ENCODE measurements around the gene PRKAR1B.

PRKAR1B gene

DNA sequence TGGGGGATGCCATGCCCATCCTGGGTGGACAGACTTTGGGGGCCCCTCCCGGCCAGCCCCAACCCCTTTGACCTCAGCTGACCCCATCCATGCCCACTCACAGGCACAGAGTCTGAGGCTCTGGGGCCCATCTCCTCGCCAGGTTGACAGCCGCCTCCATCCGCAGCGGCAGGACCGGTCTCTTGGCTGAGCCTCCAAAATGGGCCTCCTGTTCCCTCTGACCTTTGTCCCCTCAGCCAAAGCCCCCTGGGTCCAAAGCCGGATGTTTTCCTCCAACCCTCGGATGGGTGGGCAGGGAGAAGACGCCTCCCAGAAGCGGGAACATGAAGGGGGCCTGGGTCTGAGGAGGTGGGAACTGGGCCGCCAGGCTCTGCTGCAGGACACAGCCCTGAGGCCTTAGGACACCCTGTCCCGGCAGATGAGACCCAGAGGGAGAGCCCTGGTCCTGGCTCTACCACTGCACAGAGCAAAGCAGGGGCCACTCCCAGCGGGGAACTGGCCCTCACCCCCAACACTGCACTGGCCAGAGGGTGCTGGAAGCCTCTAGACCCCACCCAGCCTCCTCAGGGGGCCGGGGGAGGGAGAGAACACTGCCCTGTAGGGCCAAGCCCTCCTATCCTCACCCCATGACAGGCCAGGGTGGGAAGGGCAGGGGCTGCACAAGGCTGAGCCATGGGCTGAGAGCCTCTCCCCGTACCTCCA lies 220.0 kb downstream of the PRKAR1B start:
- H3K4me3 Mint-ChIP-seq, result no peak overlapping the region
- H3K36me3 Mint-ChIP-seq (ENCODE audit: low read depth), result no peaks in the 10 kb centered on the region
- H3K9me3 Mint-ChIP-seq, result no peaks in the 10 kb centered on the region
- H3K27me3 Mint-ChIP-seq (ENCODE audit: low read depth, poor library complexity), result no peaks in the 10 kb centered on the region
- H3K4me1 Mint-ChIP-seq, result peaks cover 36% of the 10 kb centered on the region
- H3K27ac Mint-ChIP-seq, result no peak overlapping the region
- DNase-seq, result no peak
- TF ChIP-seq, protein P1, sequence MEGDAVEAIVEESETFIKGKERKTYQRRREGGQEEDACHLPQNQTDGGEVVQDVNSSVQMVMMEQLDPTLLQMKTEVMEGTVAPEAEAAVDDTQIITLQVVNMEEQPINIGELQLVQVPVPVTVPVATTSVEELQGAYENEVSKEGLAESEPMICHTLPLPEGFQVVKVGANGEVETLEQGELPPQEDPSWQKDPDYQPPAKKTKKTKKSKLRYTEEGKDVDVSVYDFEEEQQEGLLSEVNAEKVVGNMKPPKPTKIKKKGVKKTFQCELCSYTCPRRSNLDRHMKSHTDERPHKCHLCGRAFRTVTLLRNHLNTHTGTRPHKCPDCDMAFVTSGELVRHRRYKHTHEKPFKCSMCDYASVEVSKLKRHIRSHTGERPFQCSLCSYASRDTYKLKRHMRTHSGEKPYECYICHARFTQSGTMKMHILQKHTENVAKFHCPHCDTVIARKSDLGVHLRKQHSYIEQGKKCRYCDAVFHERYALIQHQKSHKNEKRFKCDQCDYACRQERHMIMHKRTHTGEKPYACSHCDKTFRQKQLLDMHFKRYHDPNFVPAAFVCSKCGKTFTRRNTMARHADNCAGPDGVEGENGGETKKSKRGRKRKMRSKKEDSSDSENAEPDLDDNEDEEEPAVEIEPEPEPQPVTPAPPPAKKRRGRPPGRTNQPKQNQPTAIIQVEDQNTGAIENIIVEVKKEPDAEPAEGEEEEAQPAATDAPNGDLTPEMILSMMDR (IDR thresholded peaks at IDR 0.05), result no peak

DNA sequence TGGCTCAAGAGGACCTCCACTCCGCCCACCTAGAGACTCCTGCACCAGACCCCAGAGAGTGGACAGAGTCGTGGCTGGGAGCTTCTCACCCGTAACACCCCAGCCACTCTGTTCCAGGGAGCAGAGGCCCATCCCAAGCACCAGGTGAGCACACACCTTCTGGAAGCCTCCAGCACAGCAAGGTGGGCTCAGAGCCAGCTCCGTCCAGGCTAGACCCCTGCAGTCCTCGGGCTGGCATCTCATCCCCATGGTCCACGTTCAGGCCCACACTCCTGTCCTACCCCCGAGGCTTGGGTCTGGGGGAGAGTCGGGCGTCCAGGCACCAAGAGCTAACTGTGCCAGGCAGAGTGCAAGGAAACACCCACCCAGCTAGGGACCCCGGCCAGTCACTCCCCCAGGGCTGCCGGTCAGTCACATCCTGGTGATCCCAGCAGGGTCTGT lies 220.7 kb downstream of the PRKAR1B start:
- H3K9me3 Mint-ChIP-seq, result no peaks in the 10 kb centered on the region
- DNase-seq, result no peak
- no peaks in the 10 kb centered on the region for H3K27me3 Mint-ChIP-seq (ENCODE audit: low read depth, poor library complexity)
- H3K4me1 Mint-ChIP-seq, result peaks cover 31% of the 10 kb centered on the region
- H3K27ac Mint-ChIP-seq, result no peak overlapping the region
- no peak overlapping the region for H3K4me3 Mint-ChIP-seq
- H3K36me3 Mint-ChIP-seq (ENCODE audit: low read depth), result no peaks in the 10 kb centered on the region
- TF ChIP-seq, protein P1 (IDR thresholded peaks at IDR 0.05), result no peak

DNA sequence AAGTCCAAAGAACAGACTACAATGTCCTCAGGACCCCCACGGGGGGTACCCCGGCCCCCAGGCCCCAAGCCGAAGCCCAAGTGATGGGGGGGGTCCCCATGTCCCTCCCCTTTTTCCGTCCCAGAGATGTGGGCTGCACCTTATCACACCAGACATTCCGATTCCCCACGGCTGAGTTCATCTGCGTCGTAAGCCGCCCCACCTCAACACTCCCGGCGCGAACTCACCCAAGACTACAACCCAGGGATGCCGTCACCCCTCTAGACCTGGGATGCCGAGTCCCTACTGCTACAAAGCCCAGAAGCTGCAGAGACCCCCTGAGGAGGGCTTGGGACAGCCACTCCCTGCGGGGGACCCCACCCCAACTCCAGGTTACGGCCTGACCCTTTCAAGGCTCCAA lies 221.9 kb downstream of the PRKAR1B start:
- Mint-ChIP-seq H3K4me3 (no peak overlapping the region), H3K36me3 (ENCODE audit: low read depth) (peaks cover 11% of the 10 kb centered on the region), H3K27me3 (ENCODE audit: low read depth, poor library complexity) (no peaks in the 10 kb centered on the region), H3K9me3 (no peaks in the 10 kb centered on the region), H3K4me1 (peaks cover 35% of the 10 kb centered on the region), H3K27ac (no peak overlapping the region)
- no peak for DNase-seq
- TF ChIP-seq, protein P1 (IDR thresholded peaks at IDR 0.05), result no peak

DNA sequence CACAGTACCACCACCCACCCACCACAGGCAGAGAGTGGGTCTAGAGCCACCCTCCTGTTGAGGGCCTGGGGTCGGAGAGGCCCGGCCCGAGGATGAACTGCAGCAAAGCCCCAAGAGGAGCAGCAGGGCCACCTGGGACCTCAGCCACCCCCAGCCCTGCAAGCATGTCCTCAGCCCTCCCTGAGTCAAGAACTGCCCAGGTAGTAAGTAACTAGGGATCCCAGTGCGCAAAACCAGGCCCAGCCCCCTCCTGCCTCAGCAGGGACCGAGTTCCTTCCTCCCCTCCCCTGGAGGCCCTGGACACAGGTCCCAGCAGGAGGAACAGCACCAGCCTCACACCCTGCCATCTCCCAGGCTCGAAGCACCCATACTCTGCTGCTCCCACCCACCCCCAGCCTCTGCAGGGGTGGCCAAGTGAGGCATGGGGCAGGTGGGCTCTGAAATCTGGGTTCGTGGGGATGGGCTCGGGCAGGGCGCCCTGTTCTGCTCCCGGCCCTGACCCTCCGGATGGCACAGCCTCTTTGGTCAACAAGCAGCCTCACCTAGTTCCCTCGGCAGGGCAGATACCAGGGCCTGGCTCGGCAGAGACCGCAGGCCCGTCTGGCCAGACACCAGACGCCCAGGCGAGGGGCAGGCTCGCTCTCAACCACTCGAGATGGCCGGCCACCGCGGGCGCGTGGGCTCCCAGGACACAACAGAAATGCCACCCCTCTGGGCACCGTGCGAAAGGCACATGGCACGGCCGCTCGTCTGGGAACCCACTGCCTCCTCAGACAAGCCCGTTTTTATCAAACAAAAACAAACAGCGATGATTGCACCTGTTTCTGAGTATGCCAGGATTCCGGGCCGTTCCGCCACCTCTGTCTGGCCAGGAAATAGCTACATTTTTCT lies 222.6 kb downstream of the PRKAR1B start:
- DNase-seq, result no peak
- Mint-ChIP-seq H3K36me3 (ENCODE audit: low read depth) (peaks cover 18% of the 10 kb centered on the region), H3K4me1 (peaks cover 35% of the 10 kb centered on the region), H3K9me3 (no peaks in the 10 kb centered on the region), H3K4me3 (no peak overlapping the region), H3K27me3 (ENCODE audit: low read depth, poor library complexity) (no peaks in the 10 kb centered on the region), H3K27ac (peak overlapping the region; percentile 94)
- TF ChIP-seq, protein P1 (IDR thresholded peaks at IDR 0.05), result no peak

DNA sequence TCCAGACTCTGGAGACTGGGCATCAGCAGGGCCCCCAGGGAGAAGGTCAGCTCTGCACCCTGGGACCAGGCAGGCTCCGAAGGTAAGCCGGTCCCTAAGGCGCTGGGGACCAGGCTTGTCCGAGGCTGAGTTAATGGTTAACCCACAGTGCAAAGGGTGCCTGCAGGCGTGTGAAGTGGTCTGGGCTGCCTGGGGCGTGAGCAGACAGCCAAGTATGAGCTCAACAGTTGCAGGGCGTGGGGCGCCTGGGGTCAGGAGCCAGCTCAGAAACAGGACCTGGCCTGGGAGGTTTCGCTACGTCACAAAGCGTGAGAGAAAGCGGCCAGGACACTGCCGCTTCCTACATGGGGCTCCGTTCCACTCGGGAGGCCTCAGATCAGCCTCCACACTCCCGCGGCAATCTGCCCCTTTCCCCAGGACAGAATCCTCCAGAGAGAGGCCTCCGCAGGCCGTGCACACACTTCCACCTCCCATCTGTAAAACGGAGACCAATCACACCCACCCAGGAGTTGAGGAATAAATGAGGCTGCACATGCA lies 223.4 kb downstream of the PRKAR1B start:
- no peaks in the 10 kb centered on the region for H3K27me3 Mint-ChIP-seq (ENCODE audit: low read depth, poor library complexity)
- peaks cover 24% of the 10 kb centered on the region for H3K36me3 Mint-ChIP-seq (ENCODE audit: low read depth)
- H3K4me3 Mint-ChIP-seq, result peak overlapping the region; percentile 52
- no peak for DNase-seq
- H3K27ac Mint-ChIP-seq, result peak overlapping the region; percentile 94
- TF ChIP-seq, protein P1 (IDR thresholded peaks at IDR 0.05), result no peak
- no peaks in the 10 kb centered on the region for H3K9me3 Mint-ChIP-seq
- peaks cover 35% of the 10 kb centered on the region for H3K4me1 Mint-ChIP-seq
